COLO829 (cell line): Measurements from ENCODE around the gene CLDN12.
A peak's percentile ranks its signal among the peaks of the same experiment; 100 is the strongest.

ENCODE experiments used
- DNase-seq: peaks from one replicate; pipeline ENCODE4 v3.0.0; 2012; ENCODE audit warnings: low spot score

Gene CLDN12

GRCh38 chr7:90403174-90404113 is at the start of gene CLDN12:
CLDN12 (plus strand) TSS chr7:90403461; CDS start chr7:90412677, 9,216 bp downstream.
- DNase-seq = peak; percentile 94

GRCh38 chr7:90383422-90383821 is 19.8 kb upstream of the CLDN12 start:
- DNase-seq = no peak

GRCh38 chr7:90383861-90384260 is 19.4 kb upstream of the CLDN12 start:
- no peak for DNase-seq

GRCh38 chr7:90384433-90384832 is 18.8 kb upstream of the CLDN12 start:
- DNase-seq = no peak

- no peak for DNase-seq
These were observed 15.6 kb upstream of the CLDN12 start for GRCh38 chr7:90387470-90388240.

- no peak for DNase-seq
These were observed 12.3 kb upstream of the CLDN12 start for GRCh38 chr7:90390926-90391325.

- DNase-seq = no peak
These were observed 11.8 kb upstream of the CLDN12 start for GRCh38 chr7:90391488-90391887.

GRCh38 chr7:90396420-90396819 is 6.8 kb upstream of the CLDN12 start:
- DNase-seq = no peak

- peak; percentile 55 for DNase-seq
These were observed 1.3 kb upstream of the CLDN12 start for GRCh38 chr7:90401989-90402388.

- no peak for DNase-seq
These were observed 482 bp upstream of the CLDN12 start for GRCh38 chr7:90402785-90403173.

- DNase-seq = no peak
These were observed 1.5 kb downstream of the CLDN12 start for GRCh38 chr7:90404777-90405176.

GRCh38 chr7:90407484-90407821 is 4.2 kb downstream of the CLDN12 start:
- peak; percentile 79 for DNase-seq

GRCh38 chr7:90408142-90408541 is 4.9 kb downstream of the CLDN12 start:
- no peak for DNase-seq

- no peak for DNase-seq
These were observed 6.4 kb downstream of the CLDN12 start for GRCh38 chr7:90409667-90410066.

GRCh38 chr7:90411510-90411909 is 8.2 kb downstream of the CLDN12 start:
- DNase-seq = no peak

GRCh38 chr7:90412458-90413184 is 9.4 kb downstream of the CLDN12 start:
- no peak for DNase-seq

GRCh38 chr7:90413185-90413528 is 9.9 kb downstream of the CLDN12 start:
- no peak for DNase-seq

GRCh38 chr7:90421651-90422050 is 18.4 kb downstream of the CLDN12 start:
- no peak for DNase-seq

GRCh38 chr7:90424720-90425119 is 21.5 kb downstream of the CLDN12 start:
- DNase-seq = no peak

GRCh38 chr7:90425376-90425775 is 22.1 kb downstream of the CLDN12 start:
- DNase-seq = no peak

GRCh38 chr7:90430614-90431460 is 27.6 kb downstream of the CLDN12 start:
- DNase-seq = no peak

GRCh38 chr7:90432752-90433151 is 29.5 kb downstream of the CLDN12 start:
- no peak for DNase-seq
